A549 (cell line): ENCODE results near the gene NENF. TPM values are rescaled to one million over a fixed set of nuclear protein-coding genes. Genes with fewer than 3 reads are reported as not detected.
"Not testable (repeated sequence)": the region's sequence is repeated elsewhere in the genome, so short reads cannot be mapped to it uniquely, and the experiment has no call there.

ENCODE experiments used
- ATAC-seq, 2 experiments: fragments of 200-7000 bp in 1 of 2; fragments of >200 bp in 1 of 2; cut with Nextera tagmentation in 1 of 2; cut with Tn5 transposase in 1 of 2; 3 replicates each; pipeline versions ENCODE4 v1.8.0 to v1.9.1; 2018 to 2020; ENCODE audit warnings: mild to moderate bottlenecking in 1 of 2, moderate library complexity in 1 of 2
- CTCF ChIA-PET: fragments of 300-600 bp; sonication (Branson Sonifier 250); formaldehyde crosslinking; extraction: SDS; loops from one replicate; lab custom pipeline; 2021; ENCODE audit warnings: antibody characterized with exemption, inconsistent platforms; lab: Yijun Ruan, JAX
- POLR2A ChIA-PET: fragments of 350-600 bp; formaldehyde crosslinking; extraction: SDS; loops from one replicate; lab custom pipeline; 2021; ENCODE audit warnings: antibody characterized with exemption, inconsistent platforms; lab: Yijun Ruan, JAX
- DNase-seq, 2 experiments: peaks; one replicate each; pipeline versions ENCODE4 v3.0.0 to v3.0.0-alpha.2; 2011 to 2016; ENCODE audit warnings: low read depth in 1 of 2, low spot score in 1 of 2
- FAIRE-seq: peaks from 2 replicates; lab custom pipeline; 2011; peaks lifted over from hg19 to GRCh38; lab: Jason Lieb, UNC
- H3K27ac ChIP-seq, 2 experiments: fragments of >200 bp; sonication (Bioruptor Twin); formaldehyde crosslinking; 3 replicates each; pipeline ENCODE4 v1.5.1; 2016 to 2017
- H3K4me1 ChIP-seq: fragments of >200 bp; sonication (Bioruptor Twin); formaldehyde crosslinking; 3 replicates; pipeline ENCODE4 v1.6.1; 2016
- H3K4me2 ChIP-seq: fragments of >200 bp; sonication (Bioruptor Twin); formaldehyde crosslinking; 3 replicates; pipeline ENCODE4 v1.6.1; 2016
- H3K4me3 ChIP-seq: fragments of >200 bp; sonication (Bioruptor Twin); formaldehyde crosslinking; 3 replicates; pipeline ENCODE4 v1.5.1; 2016
- H3K9me3 ChIP-seq: fragments of >200 bp; sonication (Bioruptor Twin); formaldehyde crosslinking; 3 replicates; pipeline ENCODE4 v1.6.1; 2016
- CBX2 ChIP-seq: fragments of 200-600 bp; sonication (generic); IDR thresholded peaks from 2 replicates; pipeline ENCODE4 v1.6.1; 2016; ENCODE audit warnings: low read depth, mild to moderate bottlenecking, borderline replicate concordance
- EP300 ChIP-seq, 2 experiments: fragments of >200 bp; sonication (Bioruptor Twin); formaldehyde crosslinking; IDR thresholded peaks; 2 replicates in 1 of 2; 3 replicates in 1 of 2; pipeline ENCODE4 v1.6.1; 2016 to 2017
- ESRRA ChIP-seq: fragments of 150-350 bp; IDR thresholded peaks from 2 replicates; pipeline ENCODE4 v1.6.1; 2014; ENCODE audit warnings: mild to moderate bottlenecking, low read length, borderline replicate concordance
- FOSL2 ChIP-seq, 2 experiments: fragments of 450-650 bp in 1 of 2; fragments of >200 bp in 1 of 2; sonication (Bioruptor Twin) in 1 of 2; formaldehyde crosslinking; IDR thresholded peaks; 2 replicates each; pipeline versions ENCODE4 v1.5.0 to v1.6.1; 2016 to 2020; ENCODE audit warnings: mild to moderate bottlenecking in 1 of 2, moderate library complexity in 1 of 2
- HOXB13 ChIP-seq: fragments of 250-450 bp; sonication (Bioruptor Pico); IDR thresholded peaks from 2 replicates; pipeline ENCODE4 v1.5.0; 2020; ENCODE audit warnings: low read depth, mild to moderate bottlenecking, moderate library complexity
- MAZ ChIP-seq: fragments of 150-350 bp; IDR thresholded peaks from 2 replicates; pipeline ENCODE4 v1.6.1; 2014; ENCODE audit warnings: antibody characterized with exemption, low read depth, low read length, borderline replicate concordance
- RNF2 ChIP-seq: fragments of 200-600 bp; sonication (generic); IDR thresholded peaks from 2 replicates; pipeline ENCODE4 v1.6.1; 2016; ENCODE audit warnings: low read depth, mild to moderate bottlenecking, antibody characterized with exemption, moderate library complexity, borderline replicate concordance
- SREBF2 ChIP-seq: fragments of 450-650 bp; IDR thresholded peaks from 2 replicates; pipeline ENCODE4 v1.6.1; 2014; ENCODE audit warnings: mild to moderate bottlenecking, moderate library complexity
- TFCP2L1 ChIP-seq: fragments of 250-450 bp; sonication (Bioruptor Pico); IDR thresholded peaks from 2 replicates; pipeline ENCODE4 v1.5.0; 2021; ENCODE audit warnings: mild to moderate bottlenecking
- TP53 ChIP-seq: fragments of 250-450 bp; sonication (Bioruptor Pico); IDR thresholded peaks from 2 replicates; pipeline ENCODE4 v1.5.0; 2021; ENCODE audit warnings: mild to moderate bottlenecking, moderate library complexity
- ZSCAN20 ChIP-seq: fragments of 250-450 bp; sonication (Bioruptor Pico); IDR thresholded peaks from 2 replicates; pipeline ENCODE4 v1.8.0; 2022; ENCODE audit warnings: mild to moderate bottlenecking, moderate library complexity
- WGBS: methylation state at CpG from one replicate; pipeline ENCODE4 v1.1.6; 2017; ENCODE audit errors: missing lambda C conversion rate; 5-methylcytosine and 5-hydroxymethylcytosine counted together
- polyA plus RNA-seq, 4 experiments: library from polyadenylated mRNA; depleted of rRNA in 3 of 4; stranded (reverse); fragments of >200 nt; fragmentation: RNase III in 1 of 4; extraction: RNeasy Plus Mini Kit Qiagen cat#74134 plus additional on column Dnase treatment in 1 of 4; gene quantifications; 2 replicates in 3 of 4; 3 replicates in 1 of 4; pipeline ENCODE4 v1.2.3, GENCODE V29; 2011 to 2017
- TF ChIP-seq, protein P1 (sequence below): IDR thresholded peaks from 2 replicates; pipeline ENCODE4 v1.6.1; 2012
- TF ChIP-seq, protein P2 (sequence below): fragments of 250-450 bp; sonication (Bioruptor Pico); IDR thresholded peaks from 2 replicates; pipeline ENCODE4 v1.5.0; 2020; ENCODE audit warnings: low read depth, mild to moderate bottlenecking, moderate library complexity

The NENF gene
- polyA plus RNA-seq, 2 of the 4 experiments (the other 2 are of a cell fraction) = 55.3 to 83.9 TPM

- peak; percentile 100 for TF ChIP-seq ZSCAN20 (CRISPR knock-in tag)
- no peak for TF ChIP-seq RNF2
These were observed 45.2 kb downstream of the NENF start (continued) for GRCh38 chr1:212477680-212478466.

GRCh38 chr1:212478467-212479025, 45.8 kb downstream of the NENF start:
- no peak for ATAC-seq
- Histone ChIP-seq H3K9me3 (no peaks in the 10 kb centered on the region), H3K4me3 (no peak overlapping the region), H3K4me2 (no peak overlapping the region), H3K4me1 (peaks cover 35% of the 10 kb centered on the region), H3K27ac (peak overlapping the region; percentile 2 to 72; a peak in 5 of 6 replicates)
- no peak for TF ChIP-seq TP53 (CRISPR knock-in tag)
- no peak for TF ChIP-seq EP300 (IDR thresholded peaks at IDR 0.05)
- TF ChIP-seq SREBF2 = no peak
- TF ChIP-seq FOSL2 (IDR thresholded peaks at IDR 0.05) = no peak
- TF ChIP-seq FOSL2 (CRISPR knock-in tag; IDR thresholded peaks at IDR 0.05) = no peak
- TF ChIP-seq MAZ = no peak
- ChIA-PET CTCF (interaction anchor here (0.6 to 4.3 kb wide), 26 partner anchors 11 to 517 kb away, joined by 3 to 66 read pairs (median 18); partner anchors contain the start of gene ATF3), POLR2A (interaction anchor here (1.2 to 4.3 kb wide), 2 partner anchors 129 to 131 kb away, joined by 5 to 72 read pairs; partner anchors contain the start of gene ATF3)
- FAIRE-seq = no peak
- DNase-seq = no peak
- 83% methylated on average over 12 of the region's 12 CpGs for WGBS

GRCh38 chr1:212479188-212479587, 46.5 kb downstream of the NENF start:
- Histone ChIP-seq H3K9me3 (no peaks in the 10 kb centered on the region), H3K4me2 (no peak overlapping the region), H3K27ac (peak overlapping the region; percentile 2 to 72; a peak in 5 of 6 replicates), H3K4me3 (no peak overlapping the region), H3K4me1 (peaks cover 42% of the 10 kb centered on the region)
- CTCF ChIA-PET = interaction anchor here (1.4 to 4.3 kb wide), 14 partner anchors 10 to 409 kb away, joined by 3 to 66 read pairs (median 17); partner anchors contain the start of gene ATF3
- no peak for ATAC-seq
- FAIRE-seq = no peak
- POLR2A ChIA-PET = interaction anchor here (1.2 to 4.3 kb wide), 2 partner anchors 129 to 130 kb away, joined by 5 to 72 read pairs; partner anchors contain the start of gene ATF3
- DNase-seq = no peak
- TF ChIP-seq, protein P1, sequence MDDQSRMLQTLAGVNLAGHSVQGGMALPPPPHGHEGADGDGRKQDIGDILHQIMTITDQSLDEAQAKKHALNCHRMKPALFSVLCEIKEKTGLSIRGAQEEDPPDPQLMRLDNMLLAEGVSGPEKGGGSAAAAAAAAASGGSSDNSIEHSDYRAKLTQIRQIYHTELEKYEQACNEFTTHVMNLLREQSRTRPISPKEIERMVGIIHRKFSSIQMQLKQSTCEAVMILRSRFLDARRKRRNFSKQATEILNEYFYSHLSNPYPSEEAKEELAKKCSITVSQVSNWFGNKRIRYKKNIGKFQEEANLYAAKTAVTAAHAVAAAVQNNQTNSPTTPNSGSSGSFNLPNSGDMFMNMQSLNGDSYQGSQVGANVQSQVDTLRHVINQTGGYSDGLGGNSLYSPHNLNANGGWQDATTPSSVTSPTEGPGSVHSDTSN = no peak
- TF ChIP-seq MAZ = no peak
- TF ChIP-seq ESRRA = no peak
- no peak for TF ChIP-seq EP300 (IDR thresholded peaks at IDR 0.05)
- TF ChIP-seq HOXB13 = no peak
- no peak for TF ChIP-seq CBX2
- TF ChIP-seq, protein P2, sequence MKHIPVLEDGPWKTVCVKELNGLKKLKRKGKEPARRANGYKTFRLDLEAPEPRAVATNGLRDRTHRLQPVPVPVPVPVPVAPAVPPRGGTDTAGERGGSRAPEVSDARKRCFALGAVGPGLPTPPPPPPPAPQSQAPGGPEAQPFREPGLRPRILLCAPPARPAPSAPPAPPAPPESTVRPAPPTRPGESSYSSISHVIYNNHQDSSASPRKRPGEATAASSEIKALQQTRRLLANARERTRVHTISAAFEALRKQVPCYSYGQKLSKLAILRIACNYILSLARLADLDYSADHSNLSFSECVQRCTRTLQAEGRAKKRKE (CRISPR knock-in tag) = no peak
- TF ChIP-seq TFCP2L1 (CRISPR knock-in tag) = no peak
- WGBS = 94% methylated on average over 7 of the region's 7 CpGs

GRCh38 chr1:212480711-212481437, 48.2 kb downstream of the NENF start:
- POLR2A ChIA-PET = interaction anchor here (0.7 kb wide), 1 partner anchor 129 kb away, joined by 3 read pairs; no protein-coding TSS in a partner anchor
- H3K4me3 ChIP-seq, FAIRE-seq, H3K9me3 ChIP-seq, DNase-seq, ATAC-seq: not testable (repeated sequence)
- Histone ChIP-seq H3K4me1 (peaks cover 58% of the 10 kb centered on the region), H3K27ac (peak overlapping the region; percentile 72 to 75; a peak in 5 of 6 replicates), H3K4me2 (peak overlapping the region; percentile 57; the same call in 1 of the 3 replicates)
- CTCF ChIA-PET = interaction anchor here (0.7 to 1.9 kb wide), 7 partner anchors 10 to 514 kb away, joined by 3 to 11 read pairs (median 4); partner anchors contain the start of gene ATF3
- WGBS = 85% methylated on average over 11 of the region's 11 CpGs
